OCI-M2 (cell line): ENCODE measurements around the gene SULT1A1.

ENCODE experiments used
- DNase-seq: peaks from one replicate; lab custom pipeline; 2025; ENCODE audit not compliant: unreplicated experiment; lab: John Stamatoyannopoulos, UW

SULT1A1 gene

DNA sequence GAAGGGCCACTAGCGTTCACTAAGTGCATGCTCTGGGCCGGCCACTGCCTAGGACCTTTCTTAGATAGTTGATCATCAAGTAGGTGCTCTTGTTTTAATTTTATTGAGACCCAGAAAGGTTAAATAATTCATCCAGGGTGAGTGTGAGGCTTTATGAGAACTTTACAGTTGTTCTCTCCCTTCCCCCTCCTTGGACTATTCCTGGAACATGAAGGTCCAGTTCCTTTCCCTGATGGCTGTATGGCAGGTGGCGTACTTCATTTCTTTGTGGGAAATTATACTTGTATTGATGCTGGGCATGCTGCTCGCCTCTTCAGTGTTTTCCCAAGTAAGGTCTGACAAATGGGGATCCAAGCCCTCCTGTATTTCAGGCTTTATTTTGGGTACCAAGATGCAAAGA, 47.6 kb downstream of the SULT1A1 start:
- no peak for DNase-seq

DNA sequence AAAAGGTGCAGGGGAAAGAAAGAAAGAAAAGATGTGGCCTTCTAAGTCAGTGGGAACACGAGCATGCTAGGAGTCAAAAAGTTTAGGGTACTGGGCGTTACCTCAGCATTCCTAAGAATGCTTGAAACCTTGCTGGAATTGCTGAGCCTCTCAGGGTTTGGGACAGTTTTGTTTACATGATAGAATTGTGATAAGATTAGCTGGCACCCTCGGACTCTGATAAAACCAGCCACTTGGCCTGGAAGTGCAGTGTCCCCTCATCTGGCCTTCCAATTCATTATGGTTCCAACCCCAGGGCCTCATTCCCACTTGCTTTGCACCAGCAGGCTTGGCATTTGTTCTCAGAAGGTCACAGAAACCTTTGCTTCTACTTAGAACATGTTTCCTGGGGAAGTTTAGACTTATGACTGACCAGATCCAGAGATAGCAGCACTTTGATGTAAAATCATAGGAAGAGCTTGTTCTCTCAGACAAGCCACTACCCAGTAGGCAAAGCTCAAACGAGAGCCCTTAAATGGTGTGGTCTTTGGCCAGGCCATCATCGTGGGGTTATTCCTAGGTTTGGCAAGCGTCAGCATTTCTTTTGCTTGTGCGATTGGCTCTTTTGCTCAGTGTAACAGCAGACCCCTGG, 48.2 kb downstream of the SULT1A1 start:
- DNase-seq: no peak

DNA sequence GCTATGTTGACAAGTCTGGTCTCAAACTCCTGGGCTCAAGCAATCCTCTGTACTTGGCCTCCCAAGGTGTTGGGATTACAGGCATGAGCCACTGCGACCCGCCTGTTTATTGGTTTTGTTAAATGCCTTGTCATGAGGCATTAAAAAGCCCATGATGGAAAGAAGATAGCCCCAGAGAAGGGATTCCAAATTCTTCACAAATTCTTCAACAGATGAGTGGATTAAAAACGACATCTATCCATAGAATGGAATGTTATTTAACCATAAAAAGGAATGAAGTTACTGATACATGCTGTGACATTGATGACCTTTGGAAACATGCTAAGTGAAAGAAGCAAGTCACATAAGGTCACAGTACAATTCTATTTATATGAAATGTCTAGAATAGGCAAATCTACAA, 51.4 kb downstream of the SULT1A1 start:
- DNase-seq: no peak

DNA sequence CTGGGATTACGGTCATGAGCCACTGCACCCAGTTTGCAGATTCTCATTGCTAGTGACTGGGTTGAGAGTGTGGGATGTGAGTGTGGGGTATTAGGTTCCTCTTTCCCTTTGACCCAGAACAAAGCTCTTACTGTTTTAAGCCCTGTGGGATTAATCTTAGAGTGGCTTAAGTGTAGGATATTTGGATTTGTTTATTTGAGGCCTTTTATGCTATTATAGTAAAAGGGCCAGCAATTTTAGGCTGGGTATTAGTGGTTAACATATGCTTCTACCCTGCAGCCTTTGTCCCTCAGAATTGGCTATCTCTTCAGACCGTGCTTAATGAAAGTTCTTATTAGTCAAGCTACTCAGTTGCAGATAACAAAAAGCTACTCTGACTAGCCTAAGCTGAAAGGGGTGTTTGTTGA, 52.9 kb downstream of the SULT1A1 start:
- no peak for DNase-seq

DNA sequence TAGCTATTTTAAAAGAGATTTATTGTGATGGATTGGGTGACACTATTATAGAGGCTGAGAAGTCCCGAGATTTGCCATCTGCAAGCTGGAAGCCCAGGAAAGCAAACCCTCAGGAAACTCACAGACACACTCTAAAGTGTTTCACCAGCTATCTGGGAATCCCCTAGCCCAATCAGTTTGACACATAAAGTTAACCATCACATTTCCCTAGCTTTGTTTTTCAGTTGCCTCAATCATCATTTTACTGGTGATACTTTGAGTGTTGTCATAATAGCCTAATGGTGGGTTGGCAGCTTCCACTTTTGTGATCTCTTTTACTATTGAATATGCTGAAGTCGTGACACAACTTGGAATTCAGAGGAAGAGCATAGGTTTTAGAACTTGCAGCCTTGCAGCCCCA, 54.3 kb downstream of the SULT1A1 start:
- DNase-seq: no peak
